HEK293 (cell line): Measurements from ENCODE around the gene USP37.

Experiments used
- GLIS2 ChIP-seq: fragments of 450-650 bp; formaldehyde crosslinking; IDR thresholded peaks from 2 replicates; pipeline ENCODE4 v1.5.1; 2016; ENCODE audit warnings: missing biosample characterization, missing genetic modification characterization
- SP3 ChIP-seq: fragments of 450-650 bp; formaldehyde crosslinking; IDR thresholded peaks from 2 replicates; pipeline ENCODE4 v1.5.1; 2016; ENCODE audit warnings: missing biosample characterization, missing genetic modification characterization
- ZNF133 ChIP-seq: fragments of 450-650 bp; formaldehyde crosslinking; IDR thresholded peaks from 2 replicates; pipeline ENCODE4 v1.5.1; 2016; ENCODE audit warnings: missing biosample characterization, missing genetic modification characterization
- ZNF292 ChIP-seq: fragments of 450-650 bp; formaldehyde crosslinking; IDR thresholded peaks from 2 replicates; pipeline ENCODE4 v1.5.1; 2016; ENCODE audit warnings: low read depth, missing biosample characterization, missing genetic modification characterization, borderline replicate concordance
- ZNF776 ChIP-seq: fragments of 450-650 bp; formaldehyde crosslinking; IDR thresholded peaks from 2 replicates; pipeline ENCODE4 v1.5.0; 2017; ENCODE audit warnings: missing biosample characterization, missing genetic modification characterization, borderline replicate concordance
- ZNF792 ChIP-seq: fragments of 450-650 bp; formaldehyde crosslinking; IDR thresholded peaks from 2 replicates; pipeline ENCODE4 v1.5.1; 2016; ENCODE audit warnings: missing biosample characterization, missing genetic modification characterization
- TF ChIP-seq, protein P1 (sequence below): fragments of 450-650 bp; formaldehyde crosslinking; IDR thresholded peaks from 2 replicates; pipeline ENCODE4 v1.5.1; 2016; ENCODE audit warnings: missing biosample characterization, missing genetic modification characterization
- TF ChIP-seq, protein P2 (sequence below): fragments of 450-650 bp; formaldehyde crosslinking; IDR thresholded peaks from 2 replicates; pipeline ENCODE4 v1.5.1; 2016; ENCODE audit warnings: missing biosample characterization, missing genetic modification characterization

DNA sequence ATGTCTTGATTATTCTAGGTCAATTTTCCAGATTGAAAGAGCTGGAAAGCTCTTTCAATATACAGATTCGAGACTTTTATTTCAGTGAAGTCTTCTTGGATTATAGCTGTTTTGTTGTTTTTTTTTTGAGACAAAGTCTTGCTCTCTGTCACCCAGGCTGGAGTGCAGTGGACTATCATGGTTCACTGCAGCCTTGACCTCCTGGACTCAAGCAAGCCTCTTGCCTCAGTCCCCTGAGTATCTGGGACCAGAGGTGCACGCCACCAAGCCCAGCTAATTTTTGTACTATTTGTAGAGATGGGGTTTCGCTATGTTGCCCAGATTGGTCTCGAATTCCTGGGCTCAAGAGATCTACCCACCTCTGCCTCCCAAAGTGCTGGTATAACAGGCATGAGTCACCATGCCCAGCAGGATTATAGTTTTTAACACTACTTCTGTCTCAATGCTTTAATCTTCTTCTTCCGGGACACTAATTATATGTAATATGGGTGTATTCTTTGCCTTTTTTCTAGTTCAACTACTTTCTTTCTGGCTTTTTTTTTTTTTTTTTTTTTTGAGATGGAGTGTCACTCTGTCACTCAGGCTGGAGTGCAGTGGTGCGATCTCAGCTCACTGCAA, 62.3 kb downstream of the USP37 start:
- no peak for TF ChIP-seq ZNF292 (tag by site-specific recombination)
- TF ChIP-seq ZNF776 (tag by site-specific recombination), result no peak
- TF ChIP-seq, protein P1, sequence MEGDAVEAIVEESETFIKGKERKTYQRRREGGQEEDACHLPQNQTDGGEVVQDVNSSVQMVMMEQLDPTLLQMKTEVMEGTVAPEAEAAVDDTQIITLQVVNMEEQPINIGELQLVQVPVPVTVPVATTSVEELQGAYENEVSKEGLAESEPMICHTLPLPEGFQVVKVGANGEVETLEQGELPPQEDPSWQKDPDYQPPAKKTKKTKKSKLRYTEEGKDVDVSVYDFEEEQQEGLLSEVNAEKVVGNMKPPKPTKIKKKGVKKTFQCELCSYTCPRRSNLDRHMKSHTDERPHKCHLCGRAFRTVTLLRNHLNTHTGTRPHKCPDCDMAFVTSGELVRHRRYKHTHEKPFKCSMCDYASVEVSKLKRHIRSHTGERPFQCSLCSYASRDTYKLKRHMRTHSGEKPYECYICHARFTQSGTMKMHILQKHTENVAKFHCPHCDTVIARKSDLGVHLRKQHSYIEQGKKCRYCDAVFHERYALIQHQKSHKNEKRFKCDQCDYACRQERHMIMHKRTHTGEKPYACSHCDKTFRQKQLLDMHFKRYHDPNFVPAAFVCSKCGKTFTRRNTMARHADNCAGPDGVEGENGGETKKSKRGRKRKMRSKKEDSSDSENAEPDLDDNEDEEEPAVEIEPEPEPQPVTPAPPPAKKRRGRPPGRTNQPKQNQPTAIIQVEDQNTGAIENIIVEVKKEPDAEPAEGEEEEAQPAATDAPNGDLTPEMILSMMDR (tag by site-specific recombination), result no peak
- no peak for TF ChIP-seq ZNF133 (tag by site-specific recombination)
- TF ChIP-seq SP3 (tag by site-specific recombination), result no peak
- TF ChIP-seq ZNF792, result no peak
- TF ChIP-seq, protein P2, sequence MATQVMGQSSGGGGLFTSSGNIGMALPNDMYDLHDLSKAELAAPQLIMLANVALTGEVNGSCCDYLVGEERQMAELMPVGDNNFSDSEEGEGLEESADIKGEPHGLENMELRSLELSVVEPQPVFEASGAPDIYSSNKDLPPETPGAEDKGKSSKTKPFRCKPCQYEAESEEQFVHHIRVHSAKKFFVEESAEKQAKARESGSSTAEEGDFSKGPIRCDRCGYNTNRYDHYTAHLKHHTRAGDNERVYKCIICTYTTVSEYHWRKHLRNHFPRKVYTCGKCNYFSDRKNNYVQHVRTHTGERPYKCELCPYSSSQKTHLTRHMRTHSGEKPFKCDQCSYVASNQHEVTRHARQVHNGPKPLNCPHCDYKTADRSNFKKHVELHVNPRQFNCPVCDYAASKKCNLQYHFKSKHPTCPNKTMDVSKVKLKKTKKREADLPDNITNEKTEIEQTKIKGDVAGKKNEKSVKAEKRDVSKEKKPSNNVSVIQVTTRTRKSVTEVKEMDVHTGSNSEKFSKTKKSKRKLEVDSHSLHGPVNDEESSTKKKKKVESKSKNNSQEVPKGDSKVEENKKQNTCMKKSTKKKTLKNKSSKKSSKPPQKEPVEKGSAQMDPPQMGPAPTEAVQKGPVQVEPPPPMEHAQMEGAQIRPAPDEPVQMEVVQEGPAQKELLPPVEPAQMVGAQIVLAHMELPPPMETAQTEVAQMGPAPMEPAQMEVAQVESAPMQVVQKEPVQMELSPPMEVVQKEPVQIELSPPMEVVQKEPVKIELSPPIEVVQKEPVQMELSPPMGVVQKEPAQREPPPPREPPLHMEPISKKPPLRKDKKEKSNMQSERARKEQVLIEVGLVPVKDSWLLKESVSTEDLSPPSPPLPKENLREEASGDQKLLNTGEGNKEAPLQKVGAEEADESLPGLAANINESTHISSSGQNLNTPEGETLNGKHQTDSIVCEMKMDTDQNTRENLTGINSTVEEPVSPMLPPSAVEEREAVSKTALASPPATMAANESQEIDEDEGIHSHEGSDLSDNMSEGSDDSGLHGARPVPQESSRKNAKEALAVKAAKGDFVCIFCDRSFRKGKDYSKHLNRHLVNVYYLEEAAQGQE (tag by site-specific recombination), result no peak
- TF ChIP-seq GLIS2 (tag by site-specific recombination), result no peak
